IMR-90 (cell line): Measurements from ENCODE around the gene FCHO1.

Experiments
- CEBPB ChIP-seq: IDR thresholded peaks from 2 replicates; pipeline ENCODE4 v1.6.1; 2012; ENCODE audit warnings: low read depth, low read length, improper control_type of control experiment
- CTCF ChIP-seq: conservative IDR thresholded peaks from 2 replicates; pipeline ENCODE4 v1.5.1; 2012; ENCODE audit warnings: mild to moderate bottlenecking, low read depth, low read length, improper control_type of control experiment
- ELK1 ChIP-seq: fragments of 150-350 bp; IDR thresholded peaks from 2 replicates; pipeline ENCODE4 v1.6.1; 2016; ENCODE audit warnings: low read depth, mild to moderate bottlenecking, low read length, moderate library complexity, borderline replicate concordance
- MAFK ChIP-seq: IDR thresholded peaks from 2 replicates; pipeline ENCODE4 v1.6.1; 2012; ENCODE audit warnings: low read depth, low read length, improper control_type of control experiment
- MAZ ChIP-seq: IDR thresholded peaks from 2 replicates; pipeline ENCODE4 v1.6.1; 2012; ENCODE audit warnings: low read depth, mild to moderate bottlenecking, low read length, improper control_type of control experiment, moderate library complexity, borderline replicate concordance
- POLR2A ChIP-seq: IDR thresholded peaks from 2 replicates; pipeline ENCODE4 v1.6.1; 2012; ENCODE audit warnings: mild to moderate bottlenecking, low read depth, low read length
- RAD21 ChIP-seq: IDR thresholded peaks from 2 replicates; pipeline ENCODE4 v1.6.1; 2012; ENCODE audit warnings: low read length, improper control_type of control experiment
- RFX5 ChIP-seq: IDR thresholded peaks from 2 replicates; pipeline ENCODE4 v1.8.0; 2012; ENCODE audit warnings: low read depth, mild to moderate bottlenecking, low read length, moderate library complexity
- SMC3 ChIP-seq: fragments of 150-350 bp; IDR thresholded peaks from 2 replicates; pipeline ENCODE4 v1.6.1; 2016; ENCODE audit warnings: low read depth, mild to moderate bottlenecking, antibody characterized with exemption, low read length, moderate library complexity
- USF2 ChIP-seq: fragments of 150-350 bp; IDR thresholded peaks from 2 replicates; pipeline ENCODE4 v1.6.1; 2017; ENCODE audit warnings: mild to moderate bottlenecking, antibody characterized with exemption, low read length, low read depth

GRCh38 chr19:17737690-17738153 is 13.6 kb upstream of the FCHO1 start:
- TF ChIP-seq CEBPB (no peak), CTCF (no peak), RAD21 (no peak), MAZ (no peak), SMC3 (no peak), POLR2A (no peak), USF2 (no peak), ELK1 (no peak), MAFK (no peak), RFX5 (no peak)
